ENCODE data around the gene ACKR1.

Gene ACKR1

DNA sequence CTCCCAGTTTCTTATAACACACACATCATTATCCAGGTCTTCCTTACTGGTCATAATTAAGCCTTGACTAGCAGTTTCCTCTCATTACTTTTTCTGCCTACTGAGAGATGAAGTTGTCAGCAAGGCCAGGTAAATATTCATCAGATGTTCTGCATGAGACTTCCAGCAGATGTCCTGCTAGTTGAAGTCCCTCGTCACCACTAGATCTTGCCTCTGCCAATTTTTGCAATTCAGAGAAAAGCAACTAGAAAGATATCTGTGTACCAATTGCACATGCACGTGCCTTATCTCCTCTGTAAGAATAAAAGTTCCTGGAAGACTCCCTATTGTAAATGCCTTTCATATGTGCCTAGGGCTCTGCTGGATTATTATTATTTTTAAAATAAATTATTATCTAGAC is 18.3 kb downstream of the ACKR1 start:
- DNase-seq: no peak

DNA sequence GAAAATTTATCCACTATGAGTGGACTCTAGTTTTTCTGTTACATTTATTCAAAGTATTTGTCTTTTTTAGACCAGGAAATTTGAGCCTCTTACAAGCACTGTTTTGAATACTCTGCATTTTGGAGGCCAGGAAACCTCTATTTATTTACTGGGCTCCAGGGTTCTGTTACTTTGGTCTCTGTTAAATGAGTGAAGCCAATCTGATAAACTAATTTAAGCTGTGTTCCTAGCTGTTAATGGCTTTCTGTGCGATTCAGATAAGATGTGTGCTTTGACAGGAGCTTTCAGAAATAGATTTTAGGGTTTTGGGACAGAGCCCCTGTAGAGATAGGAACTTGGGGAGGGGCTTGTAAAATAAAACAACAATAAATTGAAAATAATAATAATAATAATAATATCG is 23.9 kb downstream of the ACKR1 start:
- DNase-seq: no peak

DNA sequence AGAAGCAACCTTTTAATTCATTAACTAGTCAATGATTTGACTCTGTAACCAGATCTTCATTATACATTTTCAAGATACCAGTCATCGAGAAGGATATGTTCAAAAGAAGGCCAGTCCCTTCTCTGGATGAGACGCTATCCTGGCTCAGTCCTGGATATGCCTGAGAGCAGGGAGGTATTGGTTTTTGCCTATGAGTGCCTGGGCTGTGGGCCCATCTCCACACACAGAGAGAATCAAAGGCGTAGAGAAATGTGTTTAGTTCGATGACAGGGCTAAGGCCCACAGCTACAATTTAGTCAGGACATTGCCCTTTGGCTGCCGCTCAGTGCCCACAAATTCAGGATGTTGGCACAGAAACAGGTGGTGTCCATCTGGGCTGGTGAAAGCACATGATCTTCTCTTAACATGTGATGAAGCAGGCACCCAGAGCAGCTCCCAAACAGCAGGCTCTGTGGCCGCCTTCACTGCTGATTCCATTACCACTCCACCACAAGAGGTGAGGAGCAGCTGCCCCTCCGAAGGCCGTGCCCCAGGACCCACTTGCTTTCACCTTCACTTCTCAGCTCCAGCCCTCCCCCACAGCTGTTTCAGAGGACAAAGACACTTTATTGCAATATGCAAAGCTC is 24.7 kb downstream of the ACKR1 start:
- DNase-seq: no peak

DNA sequence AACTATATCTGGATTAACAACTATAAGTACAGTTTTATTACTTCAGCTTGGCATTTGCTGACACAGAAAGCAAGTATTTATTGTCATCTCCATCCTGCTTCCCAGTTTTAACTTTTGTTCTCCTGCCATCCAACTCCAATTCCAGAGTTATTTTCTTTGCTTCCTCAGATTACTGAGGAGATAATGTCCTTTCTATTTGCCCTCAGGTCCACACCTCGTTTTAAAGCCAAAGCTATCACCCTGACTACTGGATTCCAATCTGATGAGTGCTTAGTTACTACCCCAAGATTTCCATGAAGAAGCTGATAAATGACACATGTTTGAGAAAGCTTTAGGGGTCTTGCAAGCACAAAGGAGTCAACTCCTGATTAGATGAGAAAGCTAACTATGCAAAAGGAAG is 25.2 kb downstream of the ACKR1 start:
- DNase-seq: no peak

DNA sequence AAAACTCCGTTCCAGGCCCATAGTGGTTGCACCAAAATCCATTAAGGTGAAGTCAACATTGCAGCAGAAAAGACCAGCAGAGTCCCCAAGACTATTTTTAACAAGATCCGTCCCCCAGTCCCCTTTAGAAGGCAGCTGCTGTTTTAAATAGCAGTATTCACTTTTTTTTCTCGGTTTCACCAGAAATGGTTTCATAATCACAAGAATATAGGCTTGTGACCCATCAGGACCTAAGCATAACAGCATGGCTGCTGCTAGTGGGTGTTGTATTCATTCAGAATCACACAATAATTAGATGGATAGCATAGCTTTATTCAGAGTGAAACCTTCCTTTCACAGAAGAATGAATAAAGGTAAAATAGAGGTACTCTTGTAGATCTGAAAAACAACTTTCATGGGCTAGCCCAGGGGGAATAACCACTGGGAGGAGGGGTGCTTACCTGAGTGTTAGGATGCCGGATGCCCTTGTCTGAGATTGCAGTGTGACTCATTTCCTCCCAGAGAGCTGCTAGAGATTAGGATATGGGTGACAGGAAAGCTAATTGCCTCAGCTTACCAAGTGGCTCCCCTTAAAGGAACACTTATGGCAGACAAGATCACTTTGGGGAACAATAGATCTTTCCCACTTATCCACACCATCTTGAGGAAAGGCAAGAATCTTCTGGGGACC is 35.0 kb downstream of the ACKR1 start:
- DNase-seq: no peak

DNA sequence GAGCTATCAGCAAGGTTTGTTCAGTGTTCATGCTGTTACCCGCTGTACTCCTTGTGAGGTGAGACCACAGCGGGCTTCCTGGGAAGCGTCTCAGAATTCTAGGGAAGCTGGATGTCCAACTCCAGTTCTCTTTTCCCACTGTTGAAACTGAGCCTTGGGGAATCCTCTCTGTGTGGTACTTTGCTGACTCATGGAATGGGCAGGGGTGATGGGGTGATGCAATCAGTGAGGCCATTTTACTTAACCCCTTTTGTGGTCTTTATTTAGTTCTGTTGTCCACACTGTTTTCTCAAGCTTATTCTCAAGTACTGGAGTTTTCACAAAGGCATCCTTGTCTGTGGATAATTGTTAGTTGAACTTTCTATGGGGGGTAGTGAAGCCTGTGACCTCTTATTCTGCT is 42.6 kb downstream of the ACKR1 start:
- DNase-seq: no peak

DNA sequence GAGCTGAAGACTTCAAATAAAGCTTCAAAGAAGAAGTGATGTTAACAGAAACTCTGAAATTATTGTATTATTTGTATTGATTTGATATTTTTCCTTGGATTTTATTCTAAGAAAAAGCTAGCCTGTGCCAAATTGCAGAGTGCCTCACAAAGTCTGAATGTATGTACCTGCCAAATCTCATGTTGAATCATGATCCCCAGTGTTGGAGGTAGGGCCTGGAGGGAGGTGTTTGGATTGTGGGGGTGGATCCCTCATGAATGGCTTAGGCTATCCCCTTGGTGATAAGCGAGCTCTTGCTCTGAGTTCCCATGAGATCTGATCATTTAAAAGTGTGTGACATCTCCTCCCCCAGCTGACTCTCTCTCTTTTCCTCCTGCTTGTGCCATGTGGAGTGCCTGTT is 43.6 kb downstream of the ACKR1 start:
- no peak for DNase-seq

DNA sequence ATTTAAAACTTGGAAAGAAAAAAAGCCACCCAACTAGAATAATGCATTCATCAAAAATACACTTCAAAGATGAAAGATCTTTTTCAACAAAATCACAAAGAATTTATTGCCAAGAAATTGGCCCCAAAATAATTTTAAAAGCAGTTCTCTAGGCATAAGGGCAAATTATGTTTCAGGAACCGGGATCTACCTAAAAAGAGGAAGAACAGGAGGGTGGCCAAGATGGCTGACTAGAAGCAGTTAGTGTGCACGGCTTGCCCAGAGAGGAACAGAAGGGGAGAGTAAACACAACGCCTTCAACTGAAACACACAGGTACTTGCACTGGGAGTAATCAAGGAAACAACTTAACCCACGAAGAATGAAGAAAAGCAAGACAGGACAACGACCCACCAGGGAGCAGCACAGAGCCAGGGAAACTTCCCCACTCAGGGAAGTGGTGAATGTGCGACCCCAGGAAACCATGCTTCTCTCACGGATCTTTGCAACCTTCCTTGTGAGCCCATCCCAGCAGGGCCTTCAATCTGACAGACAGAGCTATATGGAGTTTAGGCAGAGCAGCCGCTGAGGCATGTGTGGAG is 46.1 kb downstream of the ACKR1 start:
- no peak for DNase-seq
